ENCODE results near the gene RHBDF1.

DNA sequence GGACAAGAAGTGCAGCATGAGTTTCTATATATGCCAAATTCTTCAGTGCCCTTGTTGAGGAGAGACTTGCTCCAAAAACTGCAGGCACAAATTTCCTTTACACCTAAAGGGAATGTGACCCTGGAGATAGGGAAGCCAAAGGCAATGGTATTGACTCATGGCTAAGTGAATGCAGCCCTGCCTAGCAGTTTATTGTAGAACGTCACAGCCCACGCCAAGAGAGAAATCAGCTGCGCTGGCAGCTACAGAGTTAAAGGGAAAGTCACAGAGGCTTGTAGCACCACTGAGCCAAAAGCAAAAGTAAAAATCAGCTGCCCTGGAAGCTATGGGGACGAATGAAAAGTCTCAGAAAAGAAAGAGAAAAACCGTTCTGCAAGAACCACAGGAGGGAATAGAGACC, 29.1 kb downstream of the RHBDF1 start:
- TF ChIP-seq EZH2 (IDR thresholded peaks at IDR 0.05; ENCODE audit: borderline replicate concordance, insufficient read depth, low read length, poor library complexity, severe bottlenecking) (no peak), SMC3 (conservative IDR thresholded peaks at IDR 0.05; ENCODE audit: poor library complexity) (no peak), EP300 (conservative IDR thresholded peaks at IDR 0.05; ENCODE audit: poor library complexity, severe bottlenecking) (no peak)
- TF ChIP-seq, protein P1, sequence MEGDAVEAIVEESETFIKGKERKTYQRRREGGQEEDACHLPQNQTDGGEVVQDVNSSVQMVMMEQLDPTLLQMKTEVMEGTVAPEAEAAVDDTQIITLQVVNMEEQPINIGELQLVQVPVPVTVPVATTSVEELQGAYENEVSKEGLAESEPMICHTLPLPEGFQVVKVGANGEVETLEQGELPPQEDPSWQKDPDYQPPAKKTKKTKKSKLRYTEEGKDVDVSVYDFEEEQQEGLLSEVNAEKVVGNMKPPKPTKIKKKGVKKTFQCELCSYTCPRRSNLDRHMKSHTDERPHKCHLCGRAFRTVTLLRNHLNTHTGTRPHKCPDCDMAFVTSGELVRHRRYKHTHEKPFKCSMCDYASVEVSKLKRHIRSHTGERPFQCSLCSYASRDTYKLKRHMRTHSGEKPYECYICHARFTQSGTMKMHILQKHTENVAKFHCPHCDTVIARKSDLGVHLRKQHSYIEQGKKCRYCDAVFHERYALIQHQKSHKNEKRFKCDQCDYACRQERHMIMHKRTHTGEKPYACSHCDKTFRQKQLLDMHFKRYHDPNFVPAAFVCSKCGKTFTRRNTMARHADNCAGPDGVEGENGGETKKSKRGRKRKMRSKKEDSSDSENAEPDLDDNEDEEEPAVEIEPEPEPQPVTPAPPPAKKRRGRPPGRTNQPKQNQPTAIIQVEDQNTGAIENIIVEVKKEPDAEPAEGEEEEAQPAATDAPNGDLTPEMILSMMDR (IDR thresholded peaks at IDR 0.05; ENCODE audit: poor library complexity, severe bottlenecking), result no peak
